HEK293 (cell line): ENCODE measurements around the gene WDHD1.
"Not testable (repeated sequence)": the region's sequence is repeated elsewhere in the genome, so short reads cannot be mapped to it uniquely, and the experiment has no call there.

Source experiments
- CTCF ChIA-PET: fragments of 350-600 bp; formaldehyde crosslinking; extraction: SDS; loops from one replicate; lab custom pipeline; 2021; ENCODE audit warnings: antibody characterized with exemption; lab: Yijun Ruan, JAX
- POLR2A ChIA-PET: fragments of 300-600 bp; formaldehyde crosslinking; extraction: SDS; loops from one replicate; lab custom pipeline; 2020; ENCODE audit warnings: antibody characterized with exemption, inconsistent platforms; lab: Yijun Ruan, JAX
- H3K27ac ChIP-seq: fragments of 200-500 bp; sonication (Bioruptor generic); 2 replicates; pipeline ENCODE4 v1.5.1; 2014; ENCODE audit warnings: low read depth, low read length, control low read depth, inconsistent platforms; ENCODE audit errors: extremely low read depth
- H3K36me3 ChIP-seq, 2 experiments: fragments of 200-500 bp in 1 of 2; sonication (Bioruptor generic) in 1 of 2; 1 replicate in 1 of 2; 2 replicates in 1 of 2; pipeline ENCODE4 v1.5.1; 2014 to 2017; ENCODE audit warnings: inconsistent platforms in 2 of 2, low read length in 2 of 2; ENCODE audit not compliant: control insufficient read depth in 2 of 2, insufficient read depth in 1 of 2
- H3K4me1 ChIP-seq: fragments of 200-500 bp; sonication (Bioruptor generic); 2 replicates; pipeline ENCODE4 v1.5.1; 2014; ENCODE audit warnings: mild to moderate bottlenecking, low read length, inconsistent platforms; ENCODE audit not compliant: control insufficient read depth, insufficient read depth
- H3K4me3 ChIP-seq: 2 replicates; pipeline ENCODE4 v1.5.1; 2011; ENCODE audit warnings: low read depth, mild to moderate bottlenecking, control low read depth, low read length, moderate library complexity
- H3K9me3 ChIP-seq: fragments of 200-500 bp; sonication (Bioruptor generic); 2 replicates; pipeline ENCODE4 v1.5.1; 2014; ENCODE audit warnings: low read depth, low read length, inconsistent platforms; ENCODE audit not compliant: control insufficient read depth, insufficient read depth
- GFI1B ChIP-seq: fragments of 450-650 bp; formaldehyde crosslinking; IDR thresholded peaks from 2 replicates; pipeline ENCODE4 v1.5.1; 2016; ENCODE audit warnings: missing biosample characterization, missing genetic modification characterization
- GLIS1 ChIP-seq: fragments of 450-650 bp; formaldehyde crosslinking; IDR thresholded peaks from 2 replicates; pipeline ENCODE4 v1.5.1; 2016; ENCODE audit warnings: missing biosample characterization, missing genetic modification characterization
- HOXD13 ChIP-seq: sonication (generic); formaldehyde crosslinking; IDR thresholded peaks from 2 replicates; pipeline ENCODE4 v1.8.0; 2022; ENCODE audit warnings: missing genetic modification reagents, borderline replicate concordance
- IKZF3 ChIP-seq: fragments of 450-650 bp; IDR thresholded peaks from 2 replicates; pipeline ENCODE4 v1.5.0; 2018; ENCODE audit warnings: missing biosample characterization, mild to moderate bottlenecking, missing genetic modification characterization, moderate library complexity
- SETDB1 ChIP-seq: IDR thresholded peaks from one replicate; pipeline ENCODE4 v1.6.1; 2017; ENCODE audit warnings: mild to moderate bottlenecking, low read length, moderate library complexity, mixed read lengths; ENCODE audit not compliant: insufficient read length
- ZBTB21 ChIP-seq: fragments of 450-650 bp; formaldehyde crosslinking; IDR thresholded peaks from 2 replicates; pipeline ENCODE4 v1.5.1; 2017; ENCODE audit warnings: missing biosample characterization, missing genetic modification characterization
- ZBTB48 ChIP-seq: fragments of 450-650 bp; formaldehyde crosslinking; IDR thresholded peaks from 2 replicates; pipeline ENCODE4 v1.5.1; 2016; ENCODE audit warnings: missing biosample characterization, missing genetic modification characterization
- ZFP69B ChIP-seq: fragments of 450-650 bp; formaldehyde crosslinking; IDR thresholded peaks from 2 replicates; pipeline ENCODE4 v1.5.1; 2016; ENCODE audit warnings: missing biosample characterization, missing genetic modification characterization
- ZNF174 ChIP-seq: fragments of 450-650 bp; formaldehyde crosslinking; IDR thresholded peaks from 2 replicates; pipeline ENCODE4 v1.5.0; 2017; ENCODE audit warnings: missing biosample characterization, mild to moderate bottlenecking, missing genetic modification characterization
- ZNF37A ChIP-seq: fragments of 450-650 bp; IDR thresholded peaks from 2 replicates; pipeline ENCODE4 v1.5.1; 2018; ENCODE audit warnings: missing biosample characterization, missing genetic modification characterization
- ZNF776 ChIP-seq: fragments of 450-650 bp; formaldehyde crosslinking; IDR thresholded peaks from 2 replicates; pipeline ENCODE4 v1.5.0; 2017; ENCODE audit warnings: missing biosample characterization, missing genetic modification characterization, borderline replicate concordance
- TF ChIP-seq, protein P1 (sequence below): fragments of 450-650 bp; IDR thresholded peaks from 2 replicates; pipeline ENCODE4 v1.5.1; 2018; ENCODE audit warnings: missing biosample characterization, missing genetic modification characterization
- TF ChIP-seq, protein P2 (sequence below): fragments of 450-650 bp; formaldehyde crosslinking; IDR thresholded peaks from 2 replicates; pipeline ENCODE4; 2016; ENCODE audit warnings: missing biosample characterization, missing genetic modification characterization
- TF ChIP-seq, protein P3 (sequence below): fragments of 450-650 bp; formaldehyde crosslinking; IDR thresholded peaks from 2 replicates; pipeline ENCODE4 v1.5.1; 2016; ENCODE audit warnings: missing biosample characterization, missing genetic modification characterization, borderline replicate concordance

WDHD1 gene

GRCh38 chr14:55043528-55043927 lies 16.6 kb upstream of the WDHD1 start (continued):
- TF ChIP-seq, protein P1, sequence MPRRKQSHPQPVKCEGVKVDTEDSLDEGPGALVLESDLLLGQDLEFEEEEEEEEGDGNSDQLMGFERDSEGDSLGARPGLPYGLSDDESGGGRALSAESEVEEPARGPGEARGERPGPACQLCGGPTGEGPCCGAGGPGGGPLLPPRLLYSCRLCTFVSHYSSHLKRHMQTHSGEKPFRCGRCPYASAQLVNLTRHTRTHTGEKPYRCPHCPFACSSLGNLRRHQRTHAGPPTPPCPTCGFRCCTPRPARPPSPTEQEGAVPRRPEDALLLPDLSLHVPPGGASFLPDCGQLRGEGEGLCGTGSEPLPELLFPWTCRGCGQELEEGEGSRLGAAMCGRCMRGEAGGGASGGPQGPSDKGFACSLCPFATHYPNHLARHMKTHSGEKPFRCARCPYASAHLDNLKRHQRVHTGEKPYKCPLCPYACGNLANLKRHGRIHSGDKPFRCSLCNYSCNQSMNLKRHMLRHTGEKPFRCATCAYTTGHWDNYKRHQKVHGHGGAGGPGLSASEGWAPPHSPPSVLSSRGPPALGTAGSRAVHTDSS: no peak
- TF ChIP-seq ZNF174 (no peak), ZFP69B (tag by site-specific recombination) (no peak)
- TF ChIP-seq, protein P2, sequence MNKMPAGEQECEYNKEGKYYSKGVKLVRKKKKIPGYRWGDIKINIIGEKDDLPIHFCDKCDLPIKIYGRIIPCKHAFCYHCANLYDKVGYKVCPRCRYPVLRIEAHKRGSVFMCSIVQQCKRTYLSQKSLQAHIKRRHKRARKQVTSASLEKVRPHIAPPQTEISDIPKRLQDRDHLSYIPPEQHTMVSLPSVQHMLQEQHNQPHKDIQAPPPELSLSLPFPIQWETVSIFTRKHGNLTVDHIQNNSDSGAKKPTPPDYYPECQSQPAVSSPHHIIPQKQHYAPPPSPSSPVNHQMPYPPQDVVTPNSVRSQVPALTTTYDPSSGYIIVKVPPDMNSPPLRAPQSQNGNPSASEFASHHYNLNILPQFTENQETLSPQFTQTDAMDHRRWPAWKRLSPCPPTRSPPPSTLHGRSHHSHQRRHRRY (tag by site-specific recombination): no peak

DNA sequence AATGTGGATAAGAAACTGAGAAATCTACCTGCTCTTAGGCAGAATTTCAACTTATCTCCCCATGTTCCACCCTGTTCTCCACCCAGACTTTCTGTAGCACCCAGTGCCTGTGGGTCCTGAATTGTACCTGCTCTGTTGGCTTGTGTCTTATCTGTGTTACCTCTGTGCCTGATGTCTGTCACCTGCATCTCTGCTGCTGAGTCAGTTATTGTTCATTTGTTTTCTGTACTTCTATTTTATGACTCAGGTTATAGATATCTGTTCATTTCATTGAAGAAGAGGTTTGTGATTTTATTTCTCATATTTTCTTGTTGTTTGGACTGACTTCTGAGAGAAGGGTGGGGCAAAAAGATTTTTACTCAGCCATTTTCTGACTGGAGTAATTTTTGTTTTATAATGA lies 11.8 kb upstream of the WDHD1 start:
- Histone ChIP-seq H3K27ac (no peak overlapping the region), H3K36me3 (peaks cover 47 to 58% of the 10 kb centered on the region in 2 experiments), H3K4me1 (no peaks in the 10 kb centered on the region), H3K9me3 (no peaks in the 10 kb centered on the region), H3K4me3 (no peak overlapping the region)
- ChIA-PET CTCF (interaction anchor here (0.6 kb wide), 1 partner anchor 244 kb away, joined by 3 read pairs; no protein-coding TSS in a partner anchor), POLR2A (interaction anchor here (1.0 to 1.5 kb wide), 2 partner anchors 12 kb away, joined by 3 read pairs; partner anchors contain the start of genes SOCS4 and WDHD1)
- TF ChIP-seq ZBTB21 (no peak), GFI1B (tag by site-specific recombination) (no peak), HOXD13 (CRISPR knock-in tag) (no peak), GLIS1 (tag by site-specific recombination) (no peak), ZBTB48 (no peak), ZNF37A (tag by site-specific recombination) (no peak), ZNF776 (tag by site-specific recombination) (no peak), ZNF174 (no peak)
- TF ChIP-seq, protein P3, sequence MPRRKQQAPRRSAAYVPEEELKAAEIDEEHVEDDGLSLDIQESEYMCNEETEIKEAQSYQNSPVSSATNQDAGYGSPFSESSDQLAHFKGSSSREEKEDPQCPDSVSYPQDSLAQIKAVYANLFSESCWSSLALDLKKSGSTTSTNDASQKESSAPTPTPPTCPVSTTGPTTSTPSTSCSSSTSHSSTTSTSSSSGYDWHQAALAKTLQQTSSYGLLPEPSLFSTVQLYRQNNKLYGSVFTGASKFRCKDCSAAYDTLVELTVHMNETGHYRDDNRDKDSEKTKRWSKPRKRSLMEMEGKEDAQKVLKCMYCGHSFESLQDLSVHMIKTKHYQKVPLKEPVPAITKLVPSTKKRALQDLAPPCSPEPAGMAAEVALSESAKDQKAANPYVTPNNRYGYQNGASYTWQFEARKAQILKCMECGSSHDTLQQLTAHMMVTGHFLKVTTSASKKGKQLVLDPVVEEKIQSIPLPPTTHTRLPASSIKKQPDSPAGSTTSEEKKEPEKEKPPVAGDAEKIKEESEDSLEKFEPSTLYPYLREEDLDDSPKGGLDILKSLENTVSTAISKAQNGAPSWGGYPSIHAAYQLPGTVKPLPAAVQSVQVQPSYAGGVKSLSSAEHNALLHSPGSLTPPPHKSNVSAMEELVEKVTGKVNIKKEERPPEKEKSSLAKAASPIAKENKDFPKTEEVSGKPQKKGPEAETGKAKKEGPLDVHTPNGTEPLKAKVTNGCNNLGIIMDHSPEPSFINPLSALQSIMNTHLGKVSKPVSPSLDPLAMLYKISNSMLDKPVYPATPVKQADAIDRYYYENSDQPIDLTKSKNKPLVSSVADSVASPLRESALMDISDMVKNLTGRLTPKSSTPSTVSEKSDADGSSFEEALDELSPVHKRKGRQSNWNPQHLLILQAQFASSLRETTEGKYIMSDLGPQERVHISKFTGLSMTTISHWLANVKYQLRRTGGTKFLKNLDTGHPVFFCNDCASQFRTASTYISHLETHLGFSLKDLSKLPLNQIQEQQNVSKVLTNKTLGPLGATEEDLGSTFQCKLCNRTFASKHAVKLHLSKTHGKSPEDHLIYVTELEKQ (tag by site-specific recombination): no peak

DNA sequence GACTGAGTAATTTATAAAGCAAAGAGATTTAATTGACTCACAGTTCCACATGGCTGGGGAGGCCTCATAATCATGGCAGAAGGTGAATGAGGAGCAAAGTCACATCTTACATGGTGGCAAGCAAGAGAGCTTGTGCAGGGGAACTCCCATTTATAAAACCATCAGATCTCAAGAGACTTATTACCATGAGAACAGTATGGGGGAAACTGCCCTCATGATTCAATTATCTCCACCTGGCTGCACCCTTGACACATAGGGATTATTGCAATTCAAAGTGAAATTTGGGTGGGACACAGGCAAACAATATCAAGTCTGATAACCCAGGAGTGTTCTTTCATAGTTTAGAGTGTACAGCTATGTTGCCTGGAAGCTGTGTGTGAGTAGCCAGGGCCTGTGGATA lies 11.1 kb upstream of the WDHD1 start:
- ChIA-PET POLR2A (interaction anchor here (1.0 kb wide), 1 partner anchor 13 kb away, joined by 3 read pairs; no protein-coding TSS in a partner anchor), CTCF (interaction anchor here (0.6 kb wide), 1 partner anchor 243 kb away, joined by 3 read pairs; no protein-coding TSS in a partner anchor)
- not testable (repeated sequence) for H3K27ac ChIP-seq, H3K4me3 ChIP-seq, H3K4me1 ChIP-seq, H3K9me3 ChIP-seq
- TF ChIP-seq SETDB1: peak; percentile 33
- H3K36me3 ChIP-seq: peaks cover 40 to 61% of the 10 kb centered on the region in 2 experiments

GRCh38 chr14:55031190-55031589 lies 4.3 kb upstream of the WDHD1 start:
- Histone ChIP-seq H3K27ac (no peak overlapping the region), H3K36me3 (peaks cover 21 to 29% of the 10 kb centered on the region in 2 experiments), H3K4me3 (no peak overlapping the region), H3K4me1 (peaks cover 19% of the 10 kb centered on the region), H3K9me3 (no peaks in the 10 kb centered on the region)
- ChIA-PET CTCF (interaction anchor here (0.7 to 1.7 kb wide), 5 partner anchors 12 to 258 kb away, joined by 3 to 11 read pairs (median 3); partner anchors contain the start of gene MAPK1IP1L), POLR2A (interaction anchor here (0.6 to 2.3 kb wide), 2 partner anchors 18 to 20 kb away, joined by 3 to 11 read pairs; partner anchors contain the start of gene MAPK1IP1L)
- TF ChIP-seq HOXD13 (CRISPR knock-in tag) (no peak), IKZF3 (0 out of 2 replicates have a peak, but pooled peaks have one; percentile 18)
